Skin epidermis (tissue), 12 donors: ENCODE measurements around the gene LIN28B.

Source experiments
- H3K27ac ChIP-seq, 21 experiments: fragments of 200-600 bp; sonication (generic) in 11 of 21; one replicate each; pipeline ENCODE4 v1.5.0; 2020; ENCODE audit warnings: mild to moderate bottlenecking in 3 of 21, inconsistent platforms in 2 of 21, moderate library complexity in 2 of 21
- H3K4me3 ChIP-seq, 7 experiments: fragments of 200-600 bp; sonication (generic) in 2 of 7; one replicate each; pipeline ENCODE4 v1.5.0; 2020; ENCODE audit warnings: inconsistent platforms in 2 of 7, mild to moderate bottlenecking in 2 of 7, moderate library complexity in 1 of 7

Gene LIN28B

GRCh38 chr6:105097288-105097687 is 140.4 kb downstream of the LIN28B start:
- no peak overlapping the region for H3K4me3 ChIP-seq
- no peak overlapping the region for H3K27ac ChIP-seq

- H3K4me3 ChIP-seq, result no peak overlapping the region
- no peak overlapping the region for H3K27ac ChIP-seq
These were observed 142.5 kb downstream of the LIN28B start for GRCh38 chr6:105099371-105099770.

DNA sequence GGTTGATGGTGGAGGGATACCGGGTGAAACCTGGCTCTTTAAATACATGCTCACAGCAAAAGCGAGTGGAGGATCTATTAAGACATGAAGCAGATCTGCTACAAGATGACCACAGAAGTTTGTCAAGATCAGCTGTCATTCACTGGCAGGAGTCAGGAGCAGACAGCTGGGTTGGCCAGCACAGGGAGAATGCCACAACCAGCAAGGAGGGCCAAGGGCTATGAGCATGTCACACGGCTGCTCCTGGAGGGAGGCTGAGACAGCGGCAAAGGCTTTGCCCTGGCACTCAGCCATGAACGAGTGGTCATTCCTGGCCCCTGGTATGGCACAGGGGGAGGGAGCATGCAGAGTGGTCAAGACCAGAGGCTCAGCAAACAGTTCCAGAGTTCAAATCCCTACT is 145.3 kb downstream of the LIN28B start:
- no peak overlapping the region for H3K27ac ChIP-seq
- H3K4me3 ChIP-seq, result no peak overlapping the region

- Histone ChIP-seq H3K27ac (no peak overlapping the region), H3K4me3 (no peak overlapping the region)
These were observed 148.2 kb downstream of the LIN28B start for GRCh38 chr6:105105094-105105493.

GRCh38 chr6:105106260-105106659 is 149.4 kb downstream of the LIN28B start:
- Histone ChIP-seq H3K4me3 (no peak overlapping the region), H3K27ac (no peak overlapping the region)

- Histone ChIP-seq H3K4me3 (no peak overlapping the region), H3K27ac (no peak overlapping the region)
These were observed 150.3 kb downstream of the LIN28B start for GRCh38 chr6:105107207-105107606.

DNA sequence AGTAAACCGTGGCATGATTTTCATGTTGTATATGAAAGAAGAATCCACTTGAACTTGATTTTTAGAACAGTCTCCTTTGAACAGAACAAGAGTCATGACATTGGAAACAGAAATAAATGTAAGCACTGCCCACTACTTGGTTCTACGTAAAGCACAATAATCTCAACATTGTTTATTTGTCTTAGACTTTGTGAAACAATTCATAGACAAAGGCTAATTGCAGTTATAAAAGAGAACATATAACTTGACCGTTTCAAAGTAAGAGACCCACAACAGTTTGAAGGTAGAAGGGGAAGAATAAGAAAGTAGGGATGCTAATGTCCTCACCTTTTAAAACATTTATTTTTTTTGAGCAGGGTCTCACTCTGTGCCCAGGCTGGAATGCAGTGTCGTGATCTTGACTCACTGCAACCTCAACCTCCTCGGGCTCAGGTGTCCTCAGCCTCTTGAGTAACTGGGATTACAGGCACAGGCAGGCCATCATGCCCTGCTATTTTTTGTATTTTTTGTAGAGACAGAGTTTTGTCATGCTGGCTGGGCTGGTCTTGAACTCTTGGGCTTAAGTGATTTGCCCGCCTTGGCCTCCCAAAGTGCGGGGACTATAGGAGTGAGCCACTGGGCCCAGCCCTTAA is 151.8 kb downstream of the LIN28B start:
- Histone ChIP-seq H3K4me3 (no peak overlapping the region), H3K27ac (no peak overlapping the region)

GRCh38 chr6:105109955-105110895 is 153.3 kb downstream of the LIN28B start:
- H3K27ac ChIP-seq, result no peak overlapping the region
- no peak overlapping the region for H3K4me3 ChIP-seq

DNA sequence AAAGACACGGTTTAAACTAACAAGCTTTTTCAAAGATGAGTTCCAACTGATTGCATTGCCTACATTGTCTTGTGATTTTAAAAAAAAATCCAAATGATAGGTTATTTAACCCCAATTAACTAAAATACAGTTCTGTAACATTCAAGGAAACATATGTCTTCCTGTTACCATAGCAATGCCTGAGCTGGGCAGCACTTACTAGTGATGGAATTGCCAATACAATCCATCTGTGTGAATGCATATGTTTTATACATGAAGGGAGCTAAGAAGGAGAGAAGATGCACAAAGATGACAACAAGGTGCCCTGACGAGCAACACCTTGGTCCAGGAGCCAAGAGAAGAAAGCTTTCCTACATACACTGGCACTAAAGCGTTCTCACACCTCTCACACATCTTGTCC is 154.2 kb downstream of the LIN28B start:
- Histone ChIP-seq H3K4me3 (no peak overlapping the region), H3K27ac (no peak overlapping the region)

DNA sequence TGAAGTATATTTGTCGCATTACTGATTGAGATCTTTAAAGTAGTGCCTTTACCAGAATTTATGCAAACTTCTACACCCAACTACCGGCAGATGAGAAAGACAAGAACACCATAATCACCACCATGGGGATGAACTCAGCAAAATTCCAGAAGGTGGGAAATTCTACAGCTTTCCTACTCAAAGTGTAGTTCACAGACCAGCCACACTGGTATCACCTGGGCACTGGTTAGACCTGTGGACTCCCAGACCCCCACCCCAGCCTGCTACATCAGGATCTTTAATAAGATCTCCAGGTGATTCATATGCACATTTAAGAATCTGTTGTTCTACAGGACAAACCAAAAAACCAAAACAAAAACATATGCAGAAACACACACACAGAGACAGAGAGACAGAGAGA is 155.0 kb downstream of the LIN28B start:
- Histone ChIP-seq H3K4me3 (no peak overlapping the region), H3K27ac (no peak overlapping the region)

DNA sequence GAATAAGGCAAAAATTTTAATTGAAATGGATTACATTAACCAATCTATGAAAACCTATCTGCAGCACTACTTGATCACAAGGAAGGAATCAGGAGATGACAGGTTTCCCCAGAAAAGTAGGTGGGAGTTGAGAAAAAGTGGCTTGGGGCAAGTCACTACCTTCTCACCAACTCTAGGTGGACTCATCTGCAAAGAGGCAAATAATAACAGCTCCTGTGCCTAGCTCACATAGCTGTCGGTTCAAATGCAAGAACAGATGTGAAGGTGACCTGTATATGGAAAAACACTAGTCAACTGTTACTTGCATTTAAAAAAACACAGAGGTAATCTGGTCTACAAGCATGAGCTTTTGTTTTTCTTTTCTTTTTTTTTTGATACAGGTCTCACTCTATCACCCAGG is 155.7 kb downstream of the LIN28B start:
- H3K4me3 ChIP-seq, result no peak overlapping the region
- H3K27ac ChIP-seq, result no peak overlapping the region

DNA sequence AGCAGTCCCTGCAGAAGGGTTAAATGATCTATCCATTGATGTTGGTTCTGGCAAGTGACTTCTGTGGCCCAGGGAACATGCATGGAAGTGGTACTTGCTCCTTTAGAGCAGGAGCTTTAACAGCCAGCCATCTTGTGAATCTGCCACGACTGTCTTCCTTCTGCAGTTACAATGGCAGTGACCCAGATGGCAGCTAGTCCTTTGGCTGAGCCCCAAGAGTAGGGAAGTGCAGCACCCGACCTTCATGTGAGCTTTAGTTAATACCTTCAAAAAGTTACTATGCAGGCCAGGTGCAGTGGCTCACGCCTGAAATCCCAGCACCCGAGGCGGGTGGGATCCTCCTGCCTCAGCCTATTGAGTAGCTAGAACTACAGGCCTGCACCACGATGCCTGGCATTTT is 156.5 kb downstream of the LIN28B start:
- no peak overlapping the region for H3K4me3 ChIP-seq
- no peak overlapping the region for H3K27ac ChIP-seq

GRCh38 chr6:105116150-105116549 is 159.2 kb downstream of the LIN28B start:
- Histone ChIP-seq H3K4me3 (no peak overlapping the region), H3K27ac (no peak overlapping the region)

DNA sequence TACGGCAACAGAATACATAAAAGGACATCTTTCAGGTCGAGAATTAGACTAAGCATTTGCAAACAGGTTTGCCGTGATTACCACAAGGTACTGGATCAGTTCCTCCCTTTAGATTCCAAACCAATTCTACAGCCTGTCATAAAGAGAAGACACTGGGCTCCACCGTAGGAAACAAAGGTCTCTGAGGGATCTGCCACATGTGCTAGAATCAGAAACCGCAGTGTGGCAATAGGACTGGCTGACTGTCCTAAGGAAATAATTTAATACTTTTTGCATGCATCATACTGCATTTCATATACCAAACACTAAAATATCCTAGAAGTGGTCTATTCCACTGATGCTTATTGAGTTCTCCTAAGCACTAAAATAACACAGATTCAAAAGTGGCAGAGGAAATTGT is 163.7 kb downstream of the LIN28B start:
- Histone ChIP-seq H3K4me3 (no peak overlapping the region), H3K27ac (no peak overlapping the region)

DNA sequence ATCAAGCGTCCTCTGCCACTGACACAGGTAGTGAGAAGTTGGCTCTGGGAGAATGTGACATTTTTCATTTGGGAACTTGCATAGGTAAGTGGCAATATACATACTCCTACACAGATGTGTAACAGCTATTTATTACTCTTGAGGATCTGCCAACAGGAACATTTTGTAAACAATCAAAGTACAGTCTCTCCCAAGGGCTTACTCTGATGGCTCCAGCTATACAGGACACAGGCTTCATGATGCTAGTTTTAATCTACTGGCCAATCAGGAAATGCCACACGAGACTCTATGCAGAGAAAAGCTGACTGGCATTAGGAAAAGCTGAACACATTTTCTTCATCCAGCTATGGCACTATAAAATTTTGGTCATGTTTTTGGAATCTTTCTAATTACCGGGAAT is 165.1 kb downstream of the LIN28B start:
- Histone ChIP-seq H3K4me3 (no peak overlapping the region), H3K27ac (no peak overlapping the region)

DNA sequence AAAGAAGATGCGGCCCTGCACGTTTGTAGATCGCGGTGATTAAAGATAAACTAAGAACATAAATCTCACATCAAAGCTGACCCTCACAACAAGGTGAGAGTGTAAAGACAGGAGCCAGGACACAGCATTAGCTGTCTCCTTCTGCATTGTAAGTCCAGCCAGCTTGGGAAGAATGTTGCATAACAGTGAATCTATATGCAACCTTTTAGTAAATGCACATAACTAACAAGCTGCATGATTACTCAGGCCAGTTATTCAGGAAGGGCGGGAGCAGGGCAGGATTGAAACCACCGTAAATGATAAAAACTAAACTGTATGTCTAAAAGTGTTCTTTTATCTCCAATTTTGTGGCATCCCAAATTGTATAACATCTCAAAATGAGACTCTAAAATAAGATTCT is 165.8 kb downstream of the LIN28B start:
- Histone ChIP-seq H3K4me3 (no peak overlapping the region), H3K27ac (no peak overlapping the region)
